OCI-LY1 (cell line): ENCODE measurements around the gene TLE6.

Experiments used
- CTCF ChIP-seq: fragments of 200-600 bp; sonication (generic), shearing (Covaris generic); IDR thresholded peaks from 2 replicates; pipeline ENCODE4 v1.5.1; 2017; ENCODE audit warnings: mild to moderate bottlenecking, antibody characterized with exemption, low read length, moderate library complexity, mixed read lengths
- EZH2 ChIP-seq: fragments of 200-600 bp; sonication (generic), shearing (Covaris generic); IDR thresholded peaks from 2 replicates; pipeline ENCODE4 v1.8.0; 2017; ENCODE audit warnings: borderline replicate concordance, mixed run types, mild to moderate bottlenecking, antibody characterized with exemption, low read length, moderate library complexity, mixed read lengths

GRCh38 chr19:2987797-2988196, 10.4 kb downstream of the TLE6 start:
- TF ChIP-seq CTCF (no peak), EZH2 (no peak)
